SIG-M5 (cell line): ENCODE results near the gene NPM1.

Experiments used
- DNase-seq: peaks from one replicate; lab custom pipeline; 2025; lab: John Stamatoyannopoulos, UW

Gene NPM1

DNA sequence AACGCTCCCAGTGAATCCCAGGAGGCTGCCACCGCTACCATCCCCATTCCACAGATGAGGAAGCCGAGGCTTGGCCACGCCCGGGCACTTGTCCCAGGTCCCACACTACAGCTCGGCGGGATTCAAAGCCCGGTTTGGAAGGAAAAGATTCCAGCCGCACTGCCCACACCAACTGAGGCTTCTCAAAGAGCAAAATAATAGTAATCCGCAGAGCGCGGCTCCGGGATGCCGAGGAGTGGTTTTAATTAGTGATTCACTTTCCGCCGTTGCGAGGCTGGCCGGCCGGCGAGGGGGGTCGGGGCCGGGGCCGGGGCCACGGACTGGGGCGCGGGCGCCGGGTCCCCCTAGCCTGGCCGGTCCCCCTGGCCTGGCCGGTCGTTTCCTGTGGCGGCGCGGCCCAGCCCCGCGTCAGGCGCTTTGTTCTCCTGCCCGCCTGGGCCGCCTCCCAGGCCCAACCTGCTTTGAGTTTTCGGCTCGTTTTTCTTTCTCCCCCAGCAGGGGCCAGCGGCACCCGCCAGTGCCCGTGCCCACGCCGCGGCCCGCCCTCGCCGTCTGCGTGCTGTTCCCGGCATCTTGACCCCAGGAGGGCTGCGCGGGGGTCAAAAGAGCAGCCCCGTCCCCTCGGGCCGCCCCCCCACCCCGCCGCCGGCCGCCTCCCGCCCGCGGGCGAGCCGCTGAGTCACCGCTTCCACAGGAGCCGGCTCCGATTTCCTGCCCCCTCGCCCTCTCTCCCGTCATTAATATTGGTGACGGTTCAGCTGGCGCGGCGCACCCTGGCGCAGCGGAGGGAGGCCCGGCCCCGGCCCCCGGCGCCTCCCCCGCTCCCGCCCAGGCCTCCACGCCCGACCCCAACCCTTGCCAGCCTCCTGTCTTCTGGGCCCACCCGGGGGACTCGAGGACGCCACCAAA is 63.0 kb downstream of the NPM1 start:
- no peak for DNase-seq

DNA sequence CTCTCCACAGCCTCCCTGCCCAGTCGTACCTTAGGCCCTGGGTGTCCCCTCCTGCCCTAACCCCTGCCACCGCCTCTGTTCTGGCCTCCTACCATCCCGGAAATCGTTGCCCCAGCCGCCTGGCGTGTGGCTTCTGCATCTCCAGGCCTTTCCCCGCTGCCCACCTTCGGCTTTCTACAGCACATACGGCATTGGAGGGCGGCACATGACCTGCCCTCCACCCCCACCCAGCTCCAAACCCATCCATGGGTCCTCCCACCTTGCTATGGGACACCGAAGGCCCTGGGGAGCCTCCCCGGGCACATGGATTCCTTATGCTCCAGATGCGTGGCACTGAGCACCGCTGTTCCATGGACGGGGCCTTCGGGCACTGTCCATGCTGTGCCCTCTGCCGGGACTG is 63.8 kb downstream of the NPM1 start:
- no peak for DNase-seq

DNA sequence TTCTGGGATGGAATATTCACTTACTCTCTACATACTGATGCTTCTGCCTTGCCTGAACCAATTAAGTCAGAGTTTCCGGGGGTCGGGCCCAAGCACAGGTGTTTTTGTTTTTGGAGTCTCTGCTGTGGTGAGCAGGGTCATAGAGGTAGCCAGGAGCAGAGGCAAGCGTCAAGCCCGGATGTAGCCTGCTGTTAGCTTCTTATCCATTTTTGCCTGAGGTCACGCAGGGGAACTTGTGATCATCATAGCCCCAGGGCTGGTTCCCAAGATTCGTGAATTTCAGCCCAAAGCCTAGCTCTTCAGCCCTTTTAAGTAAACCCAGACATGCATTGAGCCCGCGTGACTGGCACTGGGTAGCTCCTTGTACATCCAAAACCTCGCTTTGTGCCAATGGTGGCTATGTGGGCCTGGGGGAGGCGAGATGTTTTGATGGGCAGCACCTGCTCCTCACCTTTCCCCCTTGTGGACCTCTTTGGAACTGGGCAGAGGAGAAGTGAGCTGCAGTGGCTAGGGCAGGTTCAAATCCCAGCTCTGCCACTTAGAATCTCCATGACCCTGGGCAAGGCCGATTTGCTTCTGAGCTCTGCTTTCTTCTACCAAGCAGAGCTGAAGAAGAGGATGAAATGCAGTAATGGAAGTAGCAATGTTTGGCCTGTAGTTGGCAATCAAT is 65.5 kb downstream of the NPM1 start:
- DNase-seq: no peak

DNA sequence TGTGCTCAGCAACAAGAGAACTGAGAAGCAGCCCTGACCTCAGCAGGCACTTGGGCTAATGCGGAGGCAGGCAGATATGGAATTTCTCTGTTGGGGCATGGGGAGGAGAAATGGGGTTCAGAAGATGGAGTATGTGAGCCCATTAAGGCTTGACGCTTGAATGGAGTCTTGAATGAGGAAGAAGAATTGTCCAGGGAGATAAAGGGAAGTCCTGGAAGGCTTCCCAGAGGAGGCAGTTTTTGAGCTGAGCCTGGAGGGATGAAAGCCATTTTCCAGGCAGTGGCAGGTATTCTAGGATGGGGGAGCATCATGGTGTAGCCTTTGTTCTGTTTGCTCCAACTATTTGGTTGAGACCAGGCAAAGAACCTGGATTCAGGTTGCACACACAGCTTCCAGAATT is 66.3 kb downstream of the NPM1 start:
- no peak for DNase-seq

DNA sequence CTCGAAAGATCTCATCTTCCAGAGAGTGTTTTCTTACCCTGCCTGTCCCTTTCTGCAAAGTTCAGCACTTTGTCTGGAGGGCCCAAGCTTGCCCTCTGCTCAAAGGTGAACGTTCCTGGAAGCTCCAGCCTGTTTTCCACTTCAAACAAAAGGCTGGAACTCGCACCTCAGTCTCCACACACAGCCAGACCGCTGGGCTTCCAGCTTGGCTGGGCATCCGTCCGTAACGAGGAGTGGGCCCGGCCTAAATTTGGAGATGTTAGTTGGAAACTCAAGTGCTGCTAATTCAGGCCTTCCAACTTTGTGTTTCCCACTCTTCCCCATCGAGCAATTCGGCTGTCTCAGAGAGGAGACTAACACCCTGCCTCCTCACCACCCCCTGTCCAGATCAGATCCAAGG is 66.9 kb downstream of the NPM1 start:
- no peak for DNase-seq

DNA sequence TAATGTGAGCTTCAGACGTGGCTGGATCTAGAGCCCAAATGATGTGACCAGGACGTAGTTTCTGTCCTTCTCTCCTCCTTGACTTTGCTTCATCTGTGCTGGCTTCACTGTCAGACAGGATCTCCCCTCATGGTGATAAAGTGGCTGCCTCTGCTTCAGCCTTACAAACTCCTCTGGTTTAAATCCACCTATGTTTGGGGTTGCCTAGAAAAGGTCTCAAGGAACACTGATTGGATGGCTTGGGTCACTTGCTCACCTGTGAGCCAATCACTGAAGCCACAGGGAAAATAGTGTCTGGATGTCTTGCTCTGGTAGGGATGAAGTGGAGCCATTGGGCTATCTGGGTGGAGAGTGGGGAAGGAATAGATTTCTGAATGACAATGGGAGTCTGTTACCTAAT is 67.9 kb downstream of the NPM1 start:
- no peak for DNase-seq

DNA sequence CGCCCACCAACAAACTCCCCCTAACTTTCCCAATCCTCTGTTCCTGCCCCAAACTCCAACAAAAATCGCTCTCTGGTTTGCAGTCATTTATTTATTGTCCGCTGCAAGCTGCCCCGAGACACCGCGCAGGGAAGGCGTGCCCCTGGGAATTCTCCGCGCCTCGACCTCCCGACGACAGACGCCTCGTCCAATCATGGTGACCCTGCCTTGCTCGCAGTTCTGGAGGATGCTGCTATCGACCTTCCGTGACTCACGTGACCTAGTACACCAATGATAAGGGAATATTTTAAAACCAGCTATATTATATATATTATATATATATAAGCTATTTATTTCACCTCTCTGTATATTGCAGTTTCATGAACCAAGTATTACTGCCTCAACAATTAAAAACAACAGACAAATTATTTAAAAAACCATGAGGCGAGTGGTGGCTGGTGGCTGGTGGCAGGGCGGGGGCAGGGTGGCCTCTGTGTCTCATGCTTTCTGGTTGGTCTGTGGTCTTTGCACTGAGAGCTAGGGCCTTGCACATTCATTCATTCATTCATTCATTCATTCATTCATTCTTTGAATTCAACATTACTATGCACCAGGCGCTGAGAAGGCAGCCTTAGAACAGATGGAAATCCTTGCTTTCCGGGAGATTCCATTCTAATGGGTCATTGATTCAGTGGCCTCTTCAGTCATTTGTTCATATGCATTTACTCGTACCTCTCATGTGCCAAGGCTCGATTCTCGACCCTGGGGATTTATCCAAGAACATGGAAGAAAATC is 69.7 kb downstream of the NPM1 start:
- DNase-seq: no peak

DNA sequence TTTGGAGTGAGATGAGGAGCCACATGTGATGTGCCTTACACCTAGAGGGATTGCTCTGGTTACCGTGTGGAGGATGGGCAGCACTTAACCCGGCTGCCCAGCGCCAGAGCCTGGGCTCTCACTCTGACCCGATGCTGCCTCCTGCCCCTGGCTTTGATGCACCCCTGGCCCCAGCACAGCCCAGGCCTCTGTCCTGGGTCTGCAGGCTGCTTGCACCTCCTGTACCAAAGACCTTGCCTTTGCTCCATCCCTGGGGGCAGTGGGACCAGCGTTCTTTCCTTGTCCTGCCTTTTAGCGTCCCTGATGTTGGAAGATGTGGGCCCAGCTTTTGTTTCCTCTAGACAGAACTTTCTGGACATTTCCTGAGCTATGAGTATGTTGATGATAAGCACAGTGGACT is 72.2 kb downstream of the NPM1 start:
- no peak for DNase-seq
